HEK293 (cell line): ENCODE results near the gene LYZL4.

ENCODE experiments used
- CTCF ChIA-PET: fragments of 350-600 bp; formaldehyde crosslinking; extraction: SDS; loops from one replicate; lab custom pipeline; 2021; ENCODE audit warnings: antibody characterized with exemption; lab: Yijun Ruan, JAX
- POLR2A ChIA-PET: fragments of 300-600 bp; formaldehyde crosslinking; extraction: SDS; loops from one replicate; lab custom pipeline; 2020; ENCODE audit warnings: antibody characterized with exemption, inconsistent platforms; lab: Yijun Ruan, JAX
- H3K27ac ChIP-seq: fragments of 200-500 bp; sonication (Bioruptor generic); 2 replicates; pipeline ENCODE4 v1.5.1; 2014; ENCODE audit warnings: low read depth, low read length, control low read depth, inconsistent platforms; ENCODE audit errors: extremely low read depth
- H3K36me3 ChIP-seq, 2 experiments: fragments of 200-500 bp in 1 of 2; sonication (Bioruptor generic) in 1 of 2; 1 replicate in 1 of 2; 2 replicates in 1 of 2; pipeline ENCODE4 v1.5.1; 2014 to 2017; ENCODE audit warnings: inconsistent platforms in 2 of 2, low read length in 2 of 2; ENCODE audit not compliant: control insufficient read depth in 2 of 2, insufficient read depth in 1 of 2
- H3K4me1 ChIP-seq: fragments of 200-500 bp; sonication (Bioruptor generic); 2 replicates; pipeline ENCODE4 v1.5.1; 2014; ENCODE audit warnings: mild to moderate bottlenecking, low read length, inconsistent platforms; ENCODE audit not compliant: control insufficient read depth, insufficient read depth
- H3K4me3 ChIP-seq: 2 replicates; pipeline ENCODE4 v1.5.1; 2011; ENCODE audit warnings: low read depth, mild to moderate bottlenecking, control low read depth, low read length, moderate library complexity
- H3K9me3 ChIP-seq: fragments of 200-500 bp; sonication (Bioruptor generic); 2 replicates; pipeline ENCODE4 v1.5.1; 2014; ENCODE audit warnings: low read depth, low read length, inconsistent platforms; ENCODE audit not compliant: control insufficient read depth, insufficient read depth
- GLIS2 ChIP-seq: fragments of 450-650 bp; formaldehyde crosslinking; IDR thresholded peaks from 2 replicates; pipeline ENCODE4 v1.5.1; 2016; ENCODE audit warnings: missing biosample characterization, missing genetic modification characterization
- PRDM2 ChIP-seq: fragments of 450-650 bp; formaldehyde crosslinking; IDR thresholded peaks from 2 replicates; pipeline ENCODE4 v1.5.1; 2016; ENCODE audit warnings: missing biosample characterization, missing genetic modification characterization, borderline replicate concordance
- ZIC2 ChIP-seq: fragments of 450-650 bp; formaldehyde crosslinking; IDR thresholded peaks from 2 replicates; pipeline ENCODE4 v1.5.1; 2016; ENCODE audit warnings: missing biosample characterization, missing genetic modification characterization
- ZNF114 ChIP-seq: fragments of 450-650 bp; formaldehyde crosslinking; IDR thresholded peaks from 2 replicates; pipeline ENCODE4 v1.5.0; 2017; ENCODE audit warnings: missing biosample characterization, missing genetic modification characterization
- ZNF157 ChIP-seq: fragments of 450-650 bp; formaldehyde crosslinking; IDR thresholded peaks from 2 replicates; pipeline ENCODE4 v1.5.1; 2016; ENCODE audit warnings: missing biosample characterization, missing genetic modification characterization
- ZNF16 ChIP-seq: fragments of 450-650 bp; formaldehyde crosslinking; IDR thresholded peaks from 2 replicates; pipeline ENCODE4 v1.5.1; 2016; ENCODE audit warnings: low read depth, missing biosample characterization, missing genetic modification characterization
- ZNF175 ChIP-seq: fragments of 450-650 bp; formaldehyde crosslinking; IDR thresholded peaks from 2 replicates; pipeline ENCODE4 v1.5.1; 2016; ENCODE audit warnings: missing biosample characterization, missing genetic modification characterization
- ZNF274 ChIP-seq, 2 experiments: fragments of 200-500 bp in 1 of 2; fragments of 450-650 bp in 1 of 2; sonication (Bioruptor generic) in 1 of 2; formaldehyde crosslinking in 1 of 2; IDR thresholded peaks; 2 replicates each; pipeline versions ENCODE4 v1.5.1 to v1.6.1; 2014 to 2016; ENCODE audit warnings: borderline replicate concordance in 1 of 2, inconsistent platforms in 1 of 2, low read length in 1 of 2, missing biosample characterization in 1 of 2, missing genetic modification characterization in 1 of 2
- ZNF335 ChIP-seq: fragments of 450-650 bp; formaldehyde crosslinking; conservative IDR thresholded peaks from 2 replicates; pipeline ENCODE4 v1.5.1; 2016; ENCODE audit warnings: missing biosample characterization, missing genetic modification characterization
- ZNF391 ChIP-seq: fragments of 450-650 bp; formaldehyde crosslinking; IDR thresholded peaks from 2 replicates; pipeline ENCODE4 v1.5.1; 2016; ENCODE audit warnings: low read depth, missing biosample characterization, missing genetic modification characterization, borderline replicate concordance
- ZNF473 ChIP-seq: fragments of 450-650 bp; formaldehyde crosslinking; IDR thresholded peaks from 2 replicates; pipeline ENCODE4 v1.5.1; 2017; ENCODE audit warnings: missing biosample characterization, missing genetic modification characterization
- ZNF513 ChIP-seq: fragments of 450-650 bp; IDR thresholded peaks from 2 replicates; pipeline ENCODE4 v1.5.1; 2018; ENCODE audit warnings: missing biosample characterization, missing genetic modification characterization
- ZNF548 ChIP-seq: fragments of 450-650 bp; formaldehyde crosslinking; IDR thresholded peaks from 2 replicates; pipeline ENCODE4 v1.5.1; 2016; ENCODE audit warnings: missing biosample characterization, missing genetic modification characterization
- ZNF555 ChIP-seq: fragments of 450-650 bp; formaldehyde crosslinking; conservative IDR thresholded peaks from 2 replicates; pipeline ENCODE4 v1.5.1; 2017; ENCODE audit warnings: missing biosample characterization, mild to moderate bottlenecking, missing genetic modification characterization, inconsistent platforms
- ZNF664 ChIP-seq: fragments of 450-650 bp; formaldehyde crosslinking; IDR thresholded peaks from 2 replicates; pipeline ENCODE4 v1.5.1; 2016; ENCODE audit warnings: missing biosample characterization, missing genetic modification characterization
- TF ChIP-seq, protein P1 (sequence below): fragments of 450-650 bp; formaldehyde crosslinking; IDR thresholded peaks from 2 replicates; pipeline ENCODE4 v1.5.1; 2016; ENCODE audit warnings: missing biosample characterization, missing genetic modification characterization
- TF ChIP-seq, protein P2 (sequence below): fragments of 450-650 bp; formaldehyde crosslinking; IDR thresholded peaks from 2 replicates; pipeline ENCODE4 v1.5.1; 2017; ENCODE audit warnings: missing biosample characterization, missing genetic modification characterization
- TF ChIP-seq, protein P3 (sequence below): fragments of 450-650 bp; formaldehyde crosslinking; IDR thresholded peaks from 2 replicates; pipeline ENCODE4 v1.5.1; 2016; ENCODE audit warnings: missing biosample characterization, missing genetic modification characterization

LYZL4 gene

GRCh38 chr3:42397644-42398043 lies 12.8 kb downstream of the LYZL4 start:
- POLR2A ChIA-PET, result no interaction called here
- CTCF ChIA-PET, result interaction anchor here (0.6 kb wide), 1 partner anchor 145 kb away, joined by 3 read pairs; no protein-coding TSS in a partner anchor
- TF ChIP-seq ZNF664 (tag by site-specific recombination), result no peak
- TF ChIP-seq, protein P1, sequence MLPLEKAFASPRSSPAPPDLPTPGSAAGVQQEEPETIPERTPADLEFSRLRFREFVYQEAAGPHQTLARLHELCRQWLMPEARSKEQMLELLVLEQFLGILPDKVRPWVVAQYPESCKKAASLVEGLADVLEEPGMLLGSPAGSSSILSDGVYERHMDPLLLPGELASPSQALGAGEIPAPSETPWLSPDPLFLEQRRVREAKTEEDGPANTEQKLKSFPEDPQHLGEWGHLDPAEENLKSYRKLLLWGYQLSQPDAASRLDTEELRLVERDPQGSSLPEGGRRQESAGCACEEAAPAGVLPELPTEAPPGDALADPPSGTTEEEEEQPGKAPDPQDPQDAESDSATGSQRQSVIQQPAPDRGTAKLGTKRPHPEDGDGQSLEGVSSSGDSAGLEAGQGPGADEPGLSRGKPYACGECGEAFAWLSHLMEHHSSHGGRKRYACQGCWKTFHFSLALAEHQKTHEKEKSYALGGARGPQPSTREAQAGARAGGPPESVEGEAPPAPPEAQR, result no peak
- no peak for TF ChIP-seq ZNF175 (tag by site-specific recombination)
- no peak for TF ChIP-seq ZNF473 (tag by site-specific recombination)
- no peak for TF ChIP-seq ZNF335 (tag by site-specific recombination)
- no peak for TF ChIP-seq ZNF555 (tag by site-specific recombination)
- TF ChIP-seq GLIS2 (tag by site-specific recombination), result no peak
- Histone ChIP-seq H3K36me3 (no peaks in the 10 kb centered on the region), H3K4me1 (no peaks in the 10 kb centered on the region), H3K27ac (no peak overlapping the region), H3K4me3 (no peak overlapping the region), H3K9me3 (no peaks in the 10 kb centered on the region)

- ChIA-PET CTCF (interaction anchor here (0.6 to 0.9 kb wide), 2 partner anchors 49 to 408 kb away, joined by 3 to 4 read pairs; no protein-coding TSS in a partner anchor), POLR2A (no interaction called here)
- Histone ChIP-seq H3K4me3 (no peak overlapping the region), H3K4me1 (no peaks in the 10 kb centered on the region), H3K27ac (no peak overlapping the region), H3K36me3 (no peaks in the 10 kb centered on the region), H3K9me3 (no peaks in the 10 kb centered on the region)
- TF ChIP-seq, protein P2, sequence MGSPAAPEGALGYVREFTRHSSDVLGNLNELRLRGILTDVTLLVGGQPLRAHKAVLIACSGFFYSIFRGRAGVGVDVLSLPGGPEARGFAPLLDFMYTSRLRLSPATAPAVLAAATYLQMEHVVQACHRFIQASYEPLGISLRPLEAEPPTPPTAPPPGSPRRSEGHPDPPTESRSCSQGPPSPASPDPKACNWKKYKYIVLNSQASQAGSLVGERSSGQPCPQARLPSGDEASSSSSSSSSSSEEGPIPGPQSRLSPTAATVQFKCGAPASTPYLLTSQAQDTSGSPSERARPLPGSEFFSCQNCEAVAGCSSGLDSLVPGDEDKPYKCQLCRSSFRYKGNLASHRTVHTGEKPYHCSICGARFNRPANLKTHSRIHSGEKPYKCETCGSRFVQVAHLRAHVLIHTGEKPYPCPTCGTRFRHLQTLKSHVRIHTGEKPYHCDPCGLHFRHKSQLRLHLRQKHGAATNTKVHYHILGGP (tag by site-specific recombination), result no peak
- TF ChIP-seq ZNF513 (tag by site-specific recombination), result no peak
- TF ChIP-seq PRDM2 (tag by site-specific recombination), result no peak
- TF ChIP-seq ZNF274 (IDR thresholded peaks at IDR 0.05; ENCODE audit: low read length), result no peak
- TF ChIP-seq ZNF274 (tag by site-specific recombination; IDR thresholded peaks at IDR 0.05; ENCODE audit: borderline replicate concordance), result no peak
- no peak for TF ChIP-seq ZNF548
- no peak for TF ChIP-seq ZNF114
- no peak for TF ChIP-seq ZNF157 (tag by site-specific recombination)
- TF ChIP-seq ZIC2 (tag by site-specific recombination), result no peak
- TF ChIP-seq ZNF16 (tag by site-specific recombination), result no peak
- TF ChIP-seq, protein P3, sequence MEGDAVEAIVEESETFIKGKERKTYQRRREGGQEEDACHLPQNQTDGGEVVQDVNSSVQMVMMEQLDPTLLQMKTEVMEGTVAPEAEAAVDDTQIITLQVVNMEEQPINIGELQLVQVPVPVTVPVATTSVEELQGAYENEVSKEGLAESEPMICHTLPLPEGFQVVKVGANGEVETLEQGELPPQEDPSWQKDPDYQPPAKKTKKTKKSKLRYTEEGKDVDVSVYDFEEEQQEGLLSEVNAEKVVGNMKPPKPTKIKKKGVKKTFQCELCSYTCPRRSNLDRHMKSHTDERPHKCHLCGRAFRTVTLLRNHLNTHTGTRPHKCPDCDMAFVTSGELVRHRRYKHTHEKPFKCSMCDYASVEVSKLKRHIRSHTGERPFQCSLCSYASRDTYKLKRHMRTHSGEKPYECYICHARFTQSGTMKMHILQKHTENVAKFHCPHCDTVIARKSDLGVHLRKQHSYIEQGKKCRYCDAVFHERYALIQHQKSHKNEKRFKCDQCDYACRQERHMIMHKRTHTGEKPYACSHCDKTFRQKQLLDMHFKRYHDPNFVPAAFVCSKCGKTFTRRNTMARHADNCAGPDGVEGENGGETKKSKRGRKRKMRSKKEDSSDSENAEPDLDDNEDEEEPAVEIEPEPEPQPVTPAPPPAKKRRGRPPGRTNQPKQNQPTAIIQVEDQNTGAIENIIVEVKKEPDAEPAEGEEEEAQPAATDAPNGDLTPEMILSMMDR (tag by site-specific recombination), result no peak
- TF ChIP-seq ZNF391 (tag by site-specific recombination), result no peak
Measured at GRCh38 chr3:42394579-42395288, 15.7 kb downstream of the LYZL4 start.
